HL-60 (cell line): ENCODE measurements around the gene RBBP8.

Experiments used
- DNase-seq, 2 experiments: peaks; one replicate each; pipeline ENCODE4 v3.0.0-alpha.2; 2010 to 2020; ENCODE audit warnings: low read depth in 1 of 2, low spot score in 1 of 2
- H3K27ac ChIP-seq: fragments of 250-450 bp; sonication (Bioruptor Pico); replicated peaks from 2 replicates; pipeline ENCODE4 v1.5.1; 2020; ENCODE audit warnings: mild to moderate bottlenecking, moderate library complexity
- H3K27me3 ChIP-seq: fragments of 250-450 bp; sonication (Bioruptor Pico); 2 replicates; pipeline ENCODE4 v1.5.1; 2021; ENCODE audit warnings: mild to moderate bottlenecking, moderate library complexity; ENCODE audit not compliant: insufficient read depth, poor library complexity, severe bottlenecking
- H3K4me3 ChIP-seq: replicated peaks from 2 replicates; pipeline ENCODE4 v1.5.1; 2011; ENCODE audit warnings: mild to moderate bottlenecking, control low read depth, low read length; ENCODE audit not compliant: insufficient read depth
- GABPA ChIP-seq: IDR thresholded peaks from 2 replicates; pipeline ENCODE4 v1.6.1; 2012; ENCODE audit warnings: low read depth
- POLR2AphosphoS5 ChIP-seq: IDR thresholded peaks from 2 replicates; pipeline ENCODE4 v1.6.1; 2012; ENCODE audit warnings: low read depth
- SPI1 ChIP-seq: IDR thresholded peaks from 2 replicates; pipeline ENCODE4 v1.6.1; 2012; ENCODE audit warnings: low read depth, mild to moderate bottlenecking, borderline replicate concordance
- TF ChIP-seq, protein P1 (sequence below): IDR thresholded peaks from 2 replicates; pipeline ENCODE4 v1.6.1; 2012; ENCODE audit warnings: low read depth; ENCODE audit not compliant: insufficient replicate concordance
- TF ChIP-seq, protein P2 (sequence below): IDR thresholded peaks from one replicate; pipeline ENCODE4 v1.5.1; 2011; ENCODE audit warnings: low read length, control low read depth, inconsistent platforms; ENCODE audit not compliant: insufficient read depth

RBBP8 gene

DNA sequence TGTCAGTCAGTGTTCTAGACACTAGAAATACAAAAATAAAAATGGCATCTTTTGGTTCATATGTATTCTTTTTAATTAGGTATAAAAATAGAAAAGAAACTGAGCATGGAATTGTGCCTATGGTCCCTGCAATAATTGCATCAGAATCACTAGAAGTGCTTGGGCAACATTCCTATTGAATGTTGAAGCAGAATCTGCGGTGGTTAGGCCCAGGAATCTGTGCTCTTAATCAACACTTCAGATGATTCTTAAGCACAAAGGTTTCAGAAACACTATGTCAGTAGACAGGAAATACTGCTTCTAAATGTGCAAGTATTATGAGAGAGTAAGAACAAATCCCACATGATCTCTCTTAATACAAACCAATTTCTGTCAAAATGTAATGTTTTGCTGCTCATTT, 20.3 kb upstream of the RBBP8 start:
- H3K27me3 ChIP-seq, result no peaks in the 10 kb centered on the region
- no peak overlapping the region for H3K27ac ChIP-seq
- H3K4me3 ChIP-seq, result no peak overlapping the region
- TF ChIP-seq SPI1 (no peak), GABPA (no peak), POLR2AphosphoS5 (no peak)
- TF ChIP-seq, protein P1, sequence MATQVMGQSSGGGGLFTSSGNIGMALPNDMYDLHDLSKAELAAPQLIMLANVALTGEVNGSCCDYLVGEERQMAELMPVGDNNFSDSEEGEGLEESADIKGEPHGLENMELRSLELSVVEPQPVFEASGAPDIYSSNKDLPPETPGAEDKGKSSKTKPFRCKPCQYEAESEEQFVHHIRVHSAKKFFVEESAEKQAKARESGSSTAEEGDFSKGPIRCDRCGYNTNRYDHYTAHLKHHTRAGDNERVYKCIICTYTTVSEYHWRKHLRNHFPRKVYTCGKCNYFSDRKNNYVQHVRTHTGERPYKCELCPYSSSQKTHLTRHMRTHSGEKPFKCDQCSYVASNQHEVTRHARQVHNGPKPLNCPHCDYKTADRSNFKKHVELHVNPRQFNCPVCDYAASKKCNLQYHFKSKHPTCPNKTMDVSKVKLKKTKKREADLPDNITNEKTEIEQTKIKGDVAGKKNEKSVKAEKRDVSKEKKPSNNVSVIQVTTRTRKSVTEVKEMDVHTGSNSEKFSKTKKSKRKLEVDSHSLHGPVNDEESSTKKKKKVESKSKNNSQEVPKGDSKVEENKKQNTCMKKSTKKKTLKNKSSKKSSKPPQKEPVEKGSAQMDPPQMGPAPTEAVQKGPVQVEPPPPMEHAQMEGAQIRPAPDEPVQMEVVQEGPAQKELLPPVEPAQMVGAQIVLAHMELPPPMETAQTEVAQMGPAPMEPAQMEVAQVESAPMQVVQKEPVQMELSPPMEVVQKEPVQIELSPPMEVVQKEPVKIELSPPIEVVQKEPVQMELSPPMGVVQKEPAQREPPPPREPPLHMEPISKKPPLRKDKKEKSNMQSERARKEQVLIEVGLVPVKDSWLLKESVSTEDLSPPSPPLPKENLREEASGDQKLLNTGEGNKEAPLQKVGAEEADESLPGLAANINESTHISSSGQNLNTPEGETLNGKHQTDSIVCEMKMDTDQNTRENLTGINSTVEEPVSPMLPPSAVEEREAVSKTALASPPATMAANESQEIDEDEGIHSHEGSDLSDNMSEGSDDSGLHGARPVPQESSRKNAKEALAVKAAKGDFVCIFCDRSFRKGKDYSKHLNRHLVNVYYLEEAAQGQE, result no peak
- TF ChIP-seq, protein P2, sequence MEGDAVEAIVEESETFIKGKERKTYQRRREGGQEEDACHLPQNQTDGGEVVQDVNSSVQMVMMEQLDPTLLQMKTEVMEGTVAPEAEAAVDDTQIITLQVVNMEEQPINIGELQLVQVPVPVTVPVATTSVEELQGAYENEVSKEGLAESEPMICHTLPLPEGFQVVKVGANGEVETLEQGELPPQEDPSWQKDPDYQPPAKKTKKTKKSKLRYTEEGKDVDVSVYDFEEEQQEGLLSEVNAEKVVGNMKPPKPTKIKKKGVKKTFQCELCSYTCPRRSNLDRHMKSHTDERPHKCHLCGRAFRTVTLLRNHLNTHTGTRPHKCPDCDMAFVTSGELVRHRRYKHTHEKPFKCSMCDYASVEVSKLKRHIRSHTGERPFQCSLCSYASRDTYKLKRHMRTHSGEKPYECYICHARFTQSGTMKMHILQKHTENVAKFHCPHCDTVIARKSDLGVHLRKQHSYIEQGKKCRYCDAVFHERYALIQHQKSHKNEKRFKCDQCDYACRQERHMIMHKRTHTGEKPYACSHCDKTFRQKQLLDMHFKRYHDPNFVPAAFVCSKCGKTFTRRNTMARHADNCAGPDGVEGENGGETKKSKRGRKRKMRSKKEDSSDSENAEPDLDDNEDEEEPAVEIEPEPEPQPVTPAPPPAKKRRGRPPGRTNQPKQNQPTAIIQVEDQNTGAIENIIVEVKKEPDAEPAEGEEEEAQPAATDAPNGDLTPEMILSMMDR, result no peak
- DNase-seq, result no peak

DNA sequence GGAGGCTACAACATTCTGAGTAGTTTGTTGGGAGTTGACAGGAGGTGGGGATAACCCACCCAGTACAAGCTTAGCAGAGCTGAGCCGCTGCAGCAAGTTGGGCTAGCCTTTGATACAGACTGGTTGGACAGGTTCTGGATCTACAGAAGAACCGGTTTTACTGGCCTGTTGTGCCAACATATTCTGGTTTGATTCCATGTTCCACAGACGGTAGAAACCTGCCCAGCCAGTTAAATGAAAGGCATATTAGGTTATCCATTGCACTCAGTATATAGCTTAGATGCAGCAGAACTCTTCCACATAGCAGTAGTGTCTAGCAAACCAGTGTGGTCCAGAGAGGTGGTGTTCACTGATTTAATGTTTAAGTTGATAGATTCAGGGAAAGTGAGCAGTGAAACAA, 19.3 kb upstream of the RBBP8 start:
- TF ChIP-seq SPI1, result no peak
- TF ChIP-seq, protein P2, result no peak
- TF ChIP-seq, protein P1, result no peak
- no peak for TF ChIP-seq POLR2AphosphoS5
- no peak for TF ChIP-seq GABPA
- no peaks in the 10 kb centered on the region for H3K27me3 ChIP-seq
- no peak overlapping the region for H3K4me3 ChIP-seq
- DNase-seq, result no peak
- no peak overlapping the region for H3K27ac ChIP-seq

DNA sequence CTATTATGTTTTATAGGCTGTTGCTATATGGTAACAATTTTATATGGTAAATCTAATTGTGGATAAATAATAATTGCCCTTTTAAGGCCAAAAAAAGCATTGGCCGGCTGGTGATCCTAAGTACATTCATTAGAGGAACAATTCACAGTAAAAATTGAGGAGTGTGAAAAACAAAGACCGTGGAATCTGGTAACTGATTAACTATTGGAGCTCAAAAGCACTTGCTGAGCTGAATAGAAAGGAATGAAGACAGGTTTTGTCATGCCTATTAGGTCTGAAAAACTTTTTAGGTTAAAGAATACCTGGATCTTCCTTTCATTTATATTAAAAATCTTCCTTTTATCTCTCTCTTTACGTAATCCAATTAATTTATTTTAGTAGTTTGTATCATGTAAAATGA, 18.5 kb upstream of the RBBP8 start:
- H3K27ac ChIP-seq, result no peak overlapping the region
- TF ChIP-seq SPI1 (no peak), POLR2AphosphoS5 (no peak), GABPA (no peak)
- TF ChIP-seq, protein P1, result no peak
- TF ChIP-seq, protein P2, result no peak
- H3K4me3 ChIP-seq, result no peak overlapping the region
- no peak for DNase-seq
- no peaks in the 10 kb centered on the region for H3K27me3 ChIP-seq
